GM12878 (cell line): ENCODE data around the gene SERPINE2. TPM values are rescaled to one million over a fixed set of nuclear protein-coding genes. Genes with fewer than 3 reads are reported as not detected.

ENCODE experiments used
- ATAC-seq: fragments of 200-7000 bp; cut with Tn5 transposase; 3 replicates; pipeline ENCODE4 v1.9.1; 2020; ENCODE audit warnings: mild to moderate bottlenecking, moderate library complexity
- BruUV-seq: library from RNA; stranded (reverse); fragments of 400-500 nt; replicated peaks from 2 replicates; lab custom pipeline; 2021; lab: Mats Ljungman, UMichigan
- CTCF ChIA-PET: fragments of 300-600 bp; sonication (Branson Sonifier 250); formaldehyde crosslinking; extraction: SDS; loops from one replicate; lab custom pipeline; 2021; ENCODE audit warnings: inconsistent platforms; lab: Yijun Ruan, JAX
- POLR2A ChIA-PET: fragments of 350-600 bp; formaldehyde crosslinking; extraction: SDS; loops from one replicate; lab custom pipeline; 2021; ENCODE audit warnings: inconsistent platforms; lab: Charles Lee
- RAD21 ChIA-PET: fragments of 300-600 bp; sonication (Branson Sonifier 250); formaldehyde crosslinking; loops from one replicate; lab custom pipeline; 2023; ENCODE audit warnings: antibody characterized with exemption; ENCODE audit not compliant: unreplicated experiment; lab: Charles Lee
- SMC1A ChIA-PET: fragments of 300-600 bp; sonication (Branson Sonifier 250); formaldehyde crosslinking; loops from one replicate; lab custom pipeline; 2023; ENCODE audit not compliant: unreplicated experiment, uncharacterized antibody; lab: Charles Lee
- DNase-seq: peaks from one replicate; pipeline ENCODE4 v3.0.0-alpha.2; 2011; ENCODE audit warnings: low read depth, low spot score
- FAIRE-seq: peaks from 3 replicates; lab custom pipeline; 2011; peaks lifted over from hg19 to GRCh38; lab: Jason Lieb, UNC
- H2AFZ ChIP-seq: 2 replicates; pipeline ENCODE4 v1.6.0; 2011; ENCODE audit warnings: low read depth, low read length, control low read depth; ENCODE audit not compliant: control insufficient read depth
- H3K27ac ChIP-seq: 2 replicates; pipeline ENCODE4 v1.5.1; 2011; ENCODE audit warnings: control low read depth; ENCODE audit not compliant: control insufficient read depth, insufficient read depth
- H3K27me3 ChIP-seq, 2 experiments: replicated peaks in 1 of 2; 2 replicates each; pipeline versions ENCODE4 v1.6.0 to v1.6.1; 2011; ENCODE audit warnings: low read length in 1 of 2; ENCODE audit not compliant: control insufficient read depth in 2 of 2, insufficient read depth in 2 of 2
- H3K36me3 ChIP-seq, 2 experiments: 2 replicates each; pipeline ENCODE4 v1.5.1; 2011; ENCODE audit warnings: low read length in 1 of 2; ENCODE audit not compliant: control insufficient read depth in 2 of 2, insufficient read depth in 2 of 2
- H3K4me1 ChIP-seq: 2 replicates; pipeline ENCODE4 v1.6.1; 2011; ENCODE audit warnings: mild to moderate bottlenecking, low read length, moderate library complexity, mixed read lengths; ENCODE audit not compliant: control insufficient read depth, insufficient read depth
- H3K4me2 ChIP-seq: 2 replicates; pipeline ENCODE4 v1.6.0; 2011; ENCODE audit warnings: control low read depth; ENCODE audit not compliant: control insufficient read depth, insufficient read depth
- H3K4me3 ChIP-seq: fragments of 200-600 bp; sonication (generic); 2 replicates; pipeline ENCODE4 v1.5.1; 2016
- H3K79me2 ChIP-seq: 2 replicates; pipeline ENCODE4 v1.6.0; 2011; ENCODE audit warnings: low read length; ENCODE audit not compliant: control insufficient read depth, insufficient read depth
- H3K9ac ChIP-seq: 2 replicates; pipeline ENCODE4 v1.8.0; 2011; ENCODE audit warnings: low read length, control low read depth, mixed read lengths; ENCODE audit not compliant: control insufficient read depth, insufficient read depth
- H3K9me3 ChIP-seq: replicated peaks from 3 replicates; pipeline ENCODE4 v1.5.1; 2011; ENCODE audit warnings: mild to moderate bottlenecking, low read length; ENCODE audit not compliant: control insufficient read depth, insufficient read depth
- H4K20me1 ChIP-seq: 2 replicates; pipeline ENCODE4 v1.6.0; 2011; ENCODE audit not compliant: control insufficient read depth, insufficient read depth
- DPF2 ChIP-seq: fragments of 450-650 bp; IDR thresholded peaks from 2 replicates; pipeline ENCODE4 v1.6.1; 2017; ENCODE audit warnings: mild to moderate bottlenecking
- LARP7 ChIP-seq: fragments of 450-650 bp; IDR thresholded peaks from 2 replicates; pipeline ENCODE4 v1.6.1; 2017; ENCODE audit warnings: mild to moderate bottlenecking
- PML ChIP-seq: IDR thresholded peaks from 2 replicates; pipeline ENCODE4 v1.6.1; 2012; ENCODE audit warnings: low read length, inconsistent platforms
- RAD51 ChIP-seq: fragments of 450-650 bp; IDR thresholded peaks from 2 replicates; pipeline ENCODE4 v1.6.1; 2016; ENCODE audit warnings: moderate library complexity, mild to moderate bottlenecking, inconsistent platforms
- RFX5 ChIP-seq: IDR thresholded peaks from 2 replicates; pipeline ENCODE4 v1.6.1; 2011; ENCODE audit warnings: low read depth, low read length, improper control_type of control experiment
- SIN3A ChIP-seq: IDR thresholded peaks from 2 replicates; pipeline ENCODE4 v1.6.1; 2012; ENCODE audit warnings: low read depth, low read length, improper control_type of control experiment
- SIX5 ChIP-seq: IDR thresholded peaks from 2 replicates; pipeline ENCODE4 v1.6.1; 2011; ENCODE audit warnings: mild to moderate bottlenecking, low read depth, low read length, moderate library complexity; ENCODE audit not compliant: severe bottlenecking
- SREBF2 ChIP-seq: IDR thresholded peaks from 2 replicates; pipeline ENCODE4 v1.6.1; 2012; ENCODE audit warnings: mild to moderate bottlenecking, low read length
- ZNF207 ChIP-seq: fragments of 450-650 bp; IDR thresholded peaks from 2 replicates; pipeline ENCODE4 v1.6.1; 2014; ENCODE audit warnings: antibody characterized with exemption, mild to moderate bottlenecking, borderline replicate concordance
- WGBS: methylation state at CpG from one replicate; pipeline ENCODE4 v1.1.6; 2016; ENCODE audit warnings: low lambda C conversion rate; ENCODE audit not compliant: insufficient replicate concordance, insufficient coverage; ENCODE audit errors: missing lambda C conversion rate; 5-methylcytosine and 5-hydroxymethylcytosine counted together
- in situ Hi-C: fragments of 300-500 bp; cut with MboI; formaldehyde crosslinking; loops from 9 replicates; pipeline ENCODE4 v1.14.3; 2018; ENCODE audit warnings: mixed read lengths
- intact Hi-C: fragments of 100-400 bp; cut with micrococcal nuclease; formaldehyde crosslinking; loops from one replicate; pipeline ENCODE4 v1.14.2; 2022; ENCODE audit not compliant: unreplicated experiment
- polyA plus RNA-seq, 11 experiments: library from polyadenylated mRNA; depleted of rRNA in 4 of 11; unstranded in 6 of 11; stranded (reverse) in 5 of 11; fragments of >200 nt; fragmentation: Nextera tagmentation in 4 of 11; fragmentation: Illumina TruSeq in 1 of 11; extraction: Ambion mirVana in 4 of 11; extraction: Trizol in 1 of 11; gene quantifications; 1 replicate in 1 of 11; 2 replicates in 10 of 11; pipeline versions ENCODE4 v1.2.1 to v1.2.3, GENCODE V29; 2011 to 2016; ENCODE audit warnings: inconsistent platforms in 2 of 11, missing spikeins in 2 of 11, low read depth in 1 of 11
- total RNA-seq, 4 experiments: library from RNA; depleted of rRNA in 3 of 4; stranded (reverse); fragments of >200 nt in 3 of 4; fragmentation: Illumina TruSeq in 1 of 4; extraction: Trizol in 1 of 4; gene quantifications; 2 replicates each; pipeline versions ENCODE4 v1.2.1 to v1.2.3, GENCODE V29; 2013 to 2021
- TF ChIP-seq, protein P1 (sequence below): fragments of 450-650 bp; IDR thresholded peaks from 2 replicates; pipeline ENCODE4 v1.6.1; 2017; ENCODE audit warnings: mild to moderate bottlenecking
- TF ChIP-seq, protein P2 (sequence below): fragments of 450-650 bp; IDR thresholded peaks from 2 replicates; pipeline ENCODE4 v1.6.1; 2018; ENCODE audit warnings: mild to moderate bottlenecking, low read depth, moderate library complexity; ENCODE audit not compliant: partially characterized antibody
- TF ChIP-seq, protein P3 (sequence below): IDR thresholded peaks from 2 replicates; pipeline ENCODE4 v1.6.1; 2011; ENCODE audit warnings: low read depth, mild to moderate bottlenecking, low read length, moderate library complexity, borderline replicate concordance; ENCODE audit errors: extremely low read depth

Gene SERPINE2
- total and polyA plus RNA-seq, 10 of the 15 experiments (the other 5 are each of a cell fraction or from before 2014, with no cell fraction given) = 0.18 to 1.7 (median 0.39) TPM

DNA sequence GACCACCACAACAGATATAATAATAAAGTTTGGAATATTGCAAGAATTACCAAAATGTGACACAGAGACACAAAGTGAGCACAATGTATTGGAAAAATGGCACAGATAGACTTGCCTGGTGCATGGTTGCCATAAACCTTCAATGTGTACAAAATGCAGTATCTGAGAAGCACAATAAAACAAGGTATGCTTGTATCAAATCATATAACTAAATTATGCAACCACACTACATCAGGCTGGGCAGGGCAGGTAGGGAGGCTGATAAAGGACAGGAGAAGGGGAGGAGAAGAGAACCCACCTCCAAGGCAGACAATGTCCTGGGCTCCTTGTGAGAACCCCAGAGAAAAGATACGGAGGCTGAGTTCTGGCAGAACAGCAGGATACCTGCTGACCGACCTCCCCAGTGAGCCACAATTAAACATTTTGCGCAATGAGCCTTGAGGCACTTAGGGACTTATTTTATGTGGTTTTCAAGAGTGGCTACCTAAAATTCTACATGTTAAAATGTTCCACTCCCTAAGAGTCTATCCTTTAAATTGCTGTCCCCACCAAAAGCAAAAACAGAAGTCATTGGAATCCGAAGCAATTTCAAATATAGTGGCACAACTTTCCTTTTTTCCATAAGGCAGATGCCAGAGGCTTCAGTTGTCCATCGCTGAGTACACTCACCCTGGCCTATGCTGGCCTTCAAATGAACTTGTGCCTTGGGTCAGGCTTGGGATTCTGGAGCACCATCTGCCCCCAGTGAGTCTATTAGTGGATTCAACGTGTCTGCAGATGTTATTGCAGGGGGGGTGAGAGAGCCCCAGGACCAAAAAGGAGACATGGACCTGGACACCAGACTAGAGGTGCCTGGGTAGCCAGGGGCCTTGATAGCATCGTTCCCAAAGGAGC lies 110.7 kb downstream of the SERPINE2 start (continued):
- TF ChIP-seq, protein P1, sequence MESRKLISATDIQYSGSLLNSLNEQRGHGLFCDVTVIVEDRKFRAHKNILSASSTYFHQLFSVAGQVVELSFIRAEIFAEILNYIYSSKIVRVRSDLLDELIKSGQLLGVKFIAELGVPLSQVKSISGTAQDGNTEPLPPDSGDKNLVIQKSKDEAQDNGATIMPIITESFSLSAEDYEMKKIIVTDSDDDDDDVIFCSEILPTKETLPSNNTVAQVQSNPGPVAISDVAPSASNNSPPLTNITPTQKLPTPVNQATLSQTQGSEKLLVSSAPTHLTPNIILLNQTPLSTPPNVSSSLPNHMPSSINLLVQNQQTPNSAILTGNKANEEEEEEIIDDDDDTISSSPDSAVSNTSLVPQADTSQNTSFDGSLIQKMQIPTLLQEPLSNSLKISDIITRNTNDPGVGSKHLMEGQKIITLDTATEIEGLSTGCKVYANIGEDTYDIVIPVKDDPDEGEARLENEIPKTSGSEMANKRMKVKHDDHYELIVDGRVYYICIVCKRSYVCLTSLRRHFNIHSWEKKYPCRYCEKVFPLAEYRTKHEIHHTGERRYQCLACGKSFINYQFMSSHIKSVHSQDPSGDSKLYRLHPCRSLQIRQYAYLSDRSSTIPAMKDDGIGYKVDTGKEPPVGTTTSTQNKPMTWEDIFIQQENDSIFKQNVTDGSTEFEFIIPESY = no peak
- TF ChIP-seq RFX5 = no peak
- TF ChIP-seq SIN3A = no peak
- TF ChIP-seq SIX5 = no peak
- TF ChIP-seq, protein P2, sequence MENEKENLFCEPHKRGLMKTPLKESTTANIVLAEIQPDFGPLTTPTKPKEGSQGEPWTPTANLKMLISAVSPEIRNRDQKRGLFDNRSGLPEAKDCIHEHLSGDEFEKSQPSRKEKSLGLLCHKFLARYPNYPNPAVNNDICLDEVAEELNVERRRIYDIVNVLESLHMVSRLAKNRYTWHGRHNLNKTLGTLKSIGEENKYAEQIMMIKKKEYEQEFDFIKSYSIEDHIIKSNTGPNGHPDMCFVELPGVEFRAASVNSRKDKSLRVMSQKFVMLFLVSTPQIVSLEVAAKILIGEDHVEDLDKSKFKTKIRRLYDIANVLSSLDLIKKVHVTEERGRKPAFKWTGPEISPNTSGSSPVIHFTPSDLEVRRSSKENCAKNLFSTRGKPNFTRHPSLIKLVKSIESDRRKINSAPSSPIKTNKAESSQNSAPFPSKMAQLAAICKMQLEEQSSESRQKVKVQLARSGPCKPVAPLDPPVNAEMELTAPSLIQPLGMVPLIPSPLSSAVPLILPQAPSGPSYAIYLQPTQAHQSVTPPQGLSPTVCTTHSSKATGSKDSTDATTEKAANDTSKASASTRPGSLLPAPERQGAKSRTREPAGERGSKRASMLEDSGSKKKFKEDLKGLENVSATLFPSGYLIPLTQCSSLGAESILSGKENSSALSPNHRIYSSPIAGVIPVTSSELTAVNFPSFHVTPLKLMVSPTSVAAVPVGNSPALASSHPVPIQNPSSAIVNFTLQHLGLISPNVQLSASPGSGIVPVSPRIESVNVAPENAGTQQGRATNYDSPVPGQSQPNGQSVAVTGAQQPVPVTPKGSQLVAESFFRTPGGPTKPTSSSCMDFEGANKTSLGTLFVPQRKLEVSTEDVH = no peak

DNA sequence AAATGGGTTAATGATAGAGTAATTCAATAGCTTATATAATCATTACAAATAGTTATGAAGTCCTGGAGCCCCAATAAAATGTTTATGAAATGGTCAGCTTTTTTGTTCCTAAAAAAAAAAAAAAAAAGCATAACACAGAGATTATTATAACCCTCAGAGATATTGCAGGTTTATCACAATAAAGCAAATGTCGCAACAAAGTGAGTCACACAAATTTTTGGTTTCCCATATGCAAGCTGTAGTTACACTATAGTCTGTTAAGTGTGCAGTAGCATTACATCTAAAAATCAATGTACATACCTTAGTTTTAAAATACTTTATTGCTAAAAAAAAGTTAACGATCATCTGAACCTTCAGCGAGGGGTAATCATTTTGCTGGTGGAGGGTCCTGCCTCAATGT lies 114.0 kb downstream of the SERPINE2 start:
- in situ Hi-C loops = no loop called here
- RAD21 ChIA-PET = no interaction called here
- SMC1A ChIA-PET = no interaction called here
- Histone ChIP-seq H4K20me1 (no peaks in the 10 kb centered on the region; the same call in 1 of the 2 replicates), H3K27me3 (no peaks in the 10 kb centered on the region), H2AFZ (no peak overlapping the region), H3K9me3 (peaks cover 16% of the 10 kb centered on the region), H3K4me3 (no peak overlapping the region), H3K9ac (no peak overlapping the region), H3K4me2 (no peak overlapping the region), H3K4me1 (peaks cover 2% of the 10 kb centered on the region), H3K79me2 (peaks cover 7% of the 10 kb centered on the region), H3K27ac (no peak overlapping the region), H3K36me3 (peaks cover 0 to 2% of the 10 kb centered on the region in 2 experiments; a peak in 1 of 4 replicates)
- CTCF ChIA-PET = interaction anchor here (0.8 kb wide), 1 partner anchor 359 kb away, joined by 3 read pairs; no protein-coding TSS in a partner anchor
- TF ChIP-seq DPF2 (no peak), RFX5 (no peak), SREBF2 (no peak), LARP7 (no peak), PML (no peak), ZNF207 (no peak), RAD51 (no peak)
- TF ChIP-seq, protein P3, sequence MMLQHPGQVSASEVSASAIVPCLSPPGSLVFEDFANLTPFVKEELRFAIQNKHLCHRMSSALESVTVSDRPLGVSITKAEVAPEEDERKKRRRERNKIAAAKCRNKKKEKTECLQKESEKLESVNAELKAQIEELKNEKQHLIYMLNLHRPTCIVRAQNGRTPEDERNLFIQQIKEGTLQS = no peak
- DNase-seq (no peak), FAIRE-seq (no peak), ATAC-seq (no peak)
- no TSS peak for BruUV-seq
- POLR2A ChIA-PET = no interaction called here
- intact Hi-C loops = no loop called here
- WGBS = 97% methylated on average over 3 of the region's 3 CpGs
